Astrocyte (in vitro differentiated cells and primary cell): ENCODE results near the gene TMEM98.
A peak's percentile ranks its signal among the peaks of the same experiment; 100 is the strongest.

ENCODE experiments used
- CTCF ChIP-seq: IDR thresholded peaks from 2 replicates; pipeline ENCODE4 v1.5.1; 2011; ENCODE audit warnings: low read depth, mild to moderate bottlenecking, inconsistent platforms, low read length, moderate library complexity; ENCODE audit not compliant: insufficient read depth
- EZH2 ChIP-seq: IDR thresholded peaks from 2 replicates; pipeline ENCODE4 v1.6.1; 2012; ENCODE audit warnings: mild to moderate bottlenecking, low read length, inconsistent platforms; ENCODE audit not compliant: insufficient read depth

GRCh38 chr17:32909787-32910369 lies 18.1 kb upstream of the TMEM98 start:
- TF ChIP-seq CTCF (peak; percentile 79), EZH2 (no peak)
